ENCODE results near the gene SASH3.

SASH3 gene

DNA sequence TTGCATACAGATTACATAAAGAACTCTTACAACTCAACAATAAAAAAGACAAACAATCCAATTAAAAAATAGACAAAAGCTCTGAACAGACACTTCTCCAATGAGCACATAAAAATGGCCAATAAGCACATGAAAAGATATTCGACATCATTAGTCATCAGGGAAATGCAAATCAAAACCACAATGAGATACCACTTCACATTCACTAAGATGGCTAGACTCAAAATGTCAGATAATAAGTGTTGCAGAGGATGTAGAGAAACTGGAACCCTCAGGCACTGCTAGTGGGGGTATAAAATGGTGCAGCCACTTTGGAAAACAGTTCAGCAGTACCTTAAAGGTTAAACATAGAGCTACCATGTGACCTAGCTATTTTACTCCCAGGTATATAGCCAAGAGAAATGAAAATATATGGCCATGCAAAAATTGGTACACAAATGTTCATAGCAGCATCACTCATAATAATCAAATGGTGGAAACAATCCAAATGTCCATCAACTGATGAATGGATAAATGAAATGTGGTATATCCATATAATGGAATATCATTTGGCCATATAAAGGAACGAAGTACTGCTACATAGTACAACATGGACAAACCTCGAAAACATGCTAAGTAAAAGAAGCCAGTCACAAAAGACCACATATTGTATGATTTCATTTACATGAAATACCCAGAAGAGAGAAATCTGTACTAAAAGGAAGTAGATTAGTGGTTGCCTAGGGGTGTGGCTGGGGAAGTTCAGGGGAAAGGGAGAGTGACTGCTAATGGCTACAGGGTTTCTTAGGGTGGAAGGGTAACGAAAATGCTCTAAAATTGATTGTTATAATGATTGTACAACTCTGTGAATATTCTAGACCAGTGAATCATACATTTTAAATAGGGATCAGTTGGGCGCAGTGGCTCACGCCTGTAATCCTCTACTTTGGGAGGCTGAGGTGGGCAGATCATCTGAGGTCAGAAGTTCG is 29.4 kb downstream of the SASH3 start:
- no peak for DNase-seq (ENCODE audit: low read depth in 3 of 3)

GRCh38 chrX:129813662-129814368 is 34.1 kb downstream of the SASH3 start:
- DNase-seq (ENCODE audit: low read depth in 3 of 3): no peak

- no peak for DNase-seq (ENCODE audit: low read depth in 3 of 3)
These were observed 38.4 kb downstream of the SASH3 start for GRCh38 chrX:129818123-129818522.

DNA sequence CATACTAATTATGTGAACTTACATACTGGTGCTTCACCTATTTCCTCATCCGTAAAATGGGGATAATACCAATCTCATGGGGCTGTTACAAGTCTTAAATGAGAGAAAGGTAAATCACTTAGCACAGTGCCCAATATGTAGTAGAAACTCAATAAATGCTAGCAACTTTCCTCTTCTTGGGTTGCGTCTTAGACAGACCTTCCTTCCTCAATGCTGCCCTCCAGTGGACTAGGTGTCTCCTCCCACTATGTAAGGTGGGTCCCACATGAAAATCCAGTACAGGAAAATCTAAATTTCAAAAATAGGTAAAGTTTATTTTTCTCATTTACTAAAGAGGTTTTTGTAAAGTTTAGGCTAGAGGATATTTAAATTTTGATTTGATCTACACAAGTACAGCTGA is 43.4 kb downstream of the SASH3 start:
- peak in 1 of 3 experiments; percentile 32 for DNase-seq (ENCODE audit: low read depth in 3 of 3)

- DNase-seq (ENCODE audit: low read depth in 3 of 3): no peak
These were observed 43.8 kb downstream of the SASH3 start for GRCh38 chrX:129823522-129823921.

GRCh38 chrX:129824620-129825019 is 44.9 kb downstream of the SASH3 start:
- no peak for DNase-seq (ENCODE audit: low read depth in 3 of 3)

DNA sequence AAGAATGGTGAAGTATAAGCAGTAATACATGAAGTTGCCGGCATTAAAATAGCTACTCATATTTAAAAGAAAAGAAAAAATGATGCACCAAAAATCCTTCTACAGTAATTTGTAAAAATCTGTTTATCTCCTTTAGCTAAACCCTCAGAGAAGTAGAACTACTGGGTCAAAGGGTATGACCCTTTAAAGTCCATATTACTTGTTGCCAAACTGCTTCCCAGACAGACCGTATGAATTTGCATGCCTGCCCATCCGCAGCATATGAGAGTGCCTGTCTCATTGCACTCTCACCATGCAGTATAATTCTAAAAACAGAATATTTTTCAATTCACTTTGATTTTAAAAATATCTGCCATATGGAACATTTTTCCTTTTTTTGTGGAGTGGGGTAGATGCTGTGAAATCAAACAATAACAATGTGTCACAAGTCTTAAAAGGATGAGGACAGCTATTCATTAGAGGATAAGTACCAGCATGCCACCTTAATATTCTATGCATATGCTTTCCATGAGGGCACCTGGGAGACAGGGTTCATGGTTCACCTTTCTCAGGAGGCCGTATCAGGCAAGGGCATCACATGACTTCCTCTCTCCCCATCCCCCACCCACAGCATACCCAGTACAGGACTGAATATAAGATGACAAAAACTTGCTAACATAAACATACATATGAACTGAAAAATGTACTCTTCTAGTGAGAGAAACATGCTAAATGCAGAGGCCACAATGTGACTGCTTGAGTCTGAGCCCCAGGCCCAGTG is 46.2 kb downstream of the SASH3 start:
- DNase-seq (ENCODE audit: low read depth in 3 of 3): no peak

DNA sequence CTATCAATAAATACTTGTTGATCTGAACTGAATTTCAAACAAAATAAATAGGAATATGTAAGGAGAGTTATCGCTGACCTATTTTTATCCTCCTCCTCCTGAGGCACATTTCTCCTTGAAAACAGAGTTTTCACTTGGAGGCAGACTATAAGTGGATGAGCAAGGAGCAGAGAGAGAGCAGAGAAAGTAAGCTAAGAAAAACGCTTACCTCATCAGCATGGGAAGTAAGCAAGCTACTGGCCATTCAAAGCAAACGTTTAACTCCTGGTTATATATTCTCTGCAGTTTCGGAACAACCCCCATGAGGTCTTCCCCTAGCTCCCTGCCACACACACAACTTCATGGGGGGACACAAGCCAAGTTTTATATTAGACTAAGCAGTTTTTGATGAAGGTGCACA is 50.7 kb downstream of the SASH3 start:
- DNase-seq (ENCODE audit: low read depth in 3 of 3): no peak

- no peak for DNase-seq (ENCODE audit: low read depth in 3 of 3)
These were observed 51.5 kb downstream of the SASH3 start for GRCh38 chrX:129831091-129831885.

DNA sequence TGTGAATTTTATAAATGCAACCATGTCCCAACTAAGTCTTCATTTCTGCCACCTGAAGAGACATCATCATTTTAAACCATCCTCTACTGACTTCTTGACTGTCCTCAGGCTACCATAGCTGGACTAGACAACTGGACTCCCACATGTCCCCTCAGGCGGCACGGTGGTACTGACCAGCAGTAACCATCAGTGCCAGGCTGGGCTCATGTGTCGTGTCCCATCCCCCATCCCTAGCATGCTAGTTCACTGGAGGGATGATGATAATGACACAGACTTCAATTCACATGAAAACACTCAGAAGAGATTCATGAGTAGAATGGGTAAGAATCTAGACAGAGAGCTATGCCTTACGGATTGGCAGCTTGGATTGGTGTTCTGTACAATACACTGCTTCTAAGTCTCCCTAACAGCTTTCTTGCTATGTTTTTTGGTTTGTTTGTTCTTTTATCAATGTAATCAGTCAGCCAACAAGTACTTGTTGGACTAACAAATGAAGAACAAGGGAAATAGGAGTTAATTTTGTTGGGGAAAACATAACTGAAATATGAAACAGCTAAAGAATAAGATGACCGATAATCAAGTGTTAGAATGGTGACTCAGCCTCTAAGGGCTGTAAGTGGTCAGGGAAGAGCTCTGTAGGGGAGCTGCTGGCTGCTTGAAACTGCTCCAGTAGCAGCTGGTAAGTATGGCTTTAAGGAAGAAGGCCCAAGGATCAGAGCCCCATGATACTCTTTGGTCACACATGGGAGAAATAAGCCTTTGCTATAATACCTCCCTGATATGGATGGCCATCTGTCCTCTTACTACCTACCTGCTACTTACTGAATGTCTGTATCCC is 53.6 kb downstream of the SASH3 start:
- no peak for DNase-seq (ENCODE audit: low read depth in 3 of 3)

GRCh38 chrX:129836827-129837226 is 57.1 kb downstream of the SASH3 start:
- DNase-seq (ENCODE audit: low read depth in 3 of 3): no peak

DNA sequence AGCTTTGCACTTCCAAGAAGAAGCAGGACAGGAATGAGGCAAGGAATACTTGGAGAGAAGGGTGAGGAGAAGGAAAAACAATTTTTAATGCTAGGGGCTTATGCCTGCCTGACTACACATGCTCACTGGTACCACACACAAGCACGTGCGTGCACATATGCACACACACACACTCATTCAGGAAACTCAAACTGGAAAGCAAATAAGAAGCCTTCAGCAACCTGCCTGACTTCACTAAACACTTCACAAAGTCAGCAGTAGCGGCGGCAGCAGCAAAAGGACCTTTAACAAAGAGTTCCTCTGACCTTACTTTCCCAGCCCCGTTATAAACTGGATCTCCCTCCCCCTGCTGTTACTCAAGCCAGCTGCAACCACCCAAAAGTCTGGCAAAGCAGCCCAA is 60.6 kb downstream of the SASH3 start:
- no peak for DNase-seq (ENCODE audit: low read depth in 3 of 3)

DNA sequence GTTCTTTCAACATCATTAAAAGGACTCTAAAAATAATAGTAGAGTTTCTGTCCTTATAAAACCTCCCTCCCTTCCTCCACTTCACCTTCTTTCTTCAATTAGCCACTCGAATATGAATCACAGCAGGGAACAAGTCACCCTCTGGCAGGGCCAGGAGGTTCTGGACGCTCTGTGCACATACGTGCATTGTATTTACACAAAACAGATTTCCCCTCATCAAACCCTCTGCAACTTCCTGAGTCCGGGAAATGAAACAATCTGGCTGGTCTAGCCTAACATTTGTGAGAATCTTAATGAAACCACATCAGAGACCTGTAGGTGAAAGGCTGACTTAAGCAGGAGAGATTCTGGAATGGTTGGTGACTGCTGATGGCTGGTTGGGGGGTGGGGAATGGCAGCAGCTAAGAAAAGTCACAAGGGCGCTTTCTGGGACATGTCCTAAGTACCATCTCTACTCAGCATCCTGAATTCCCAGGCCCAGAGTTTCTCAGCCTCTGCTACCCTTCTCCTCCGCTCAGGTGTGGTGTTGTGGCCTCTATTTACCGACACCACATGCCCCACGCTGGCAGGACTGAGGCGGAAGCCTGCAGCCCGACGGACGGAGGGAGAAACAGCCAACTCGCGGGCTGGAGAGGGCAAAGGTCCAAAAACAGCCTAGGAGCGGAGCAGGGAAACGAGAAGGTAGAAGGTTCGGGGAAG is 62.9 kb downstream of the SASH3 start:
- no peak for DNase-seq (ENCODE audit: low read depth in 3 of 3)

- no peak for DNase-seq (ENCODE audit: low read depth in 3 of 3)
These were observed 63.4 kb downstream of the SASH3 start for GRCh38 chrX:129843209-129843458.

- DNase-seq (ENCODE audit: low read depth in 3 of 3): peak; percentile 51 to 76 (median 70)
These were observed 63.9 kb downstream of the SASH3 start, which contains the start of gene ZDHHC9 for GRCh38 chrX:129843459-129844306. Gene ZDHHC9 (minus strand): TSS chrX:129843886. CDS start chrX:129841945, 1,941 bp downstream.
